HUES64 (cell line): Measurements from ENCODE around the gene FBXW11.
"Not testable (repeated sequence)": the region's sequence is repeated elsewhere in the genome, so short reads cannot be mapped to it uniquely, and the experiment has no call there.

Experiments
- H3K27ac ChIP-seq: 2 replicates; pipeline ENCODE4 v1.7.0; 2013; ENCODE audit warnings: low read depth, low read length, inconsistent platforms
- H3K27me3 ChIP-seq: 2 replicates; pipeline ENCODE4 v1.6.1; 2013; ENCODE audit warnings: mild to moderate bottlenecking, low read length; ENCODE audit not compliant: insufficient read depth
- H3K36me3 ChIP-seq: 2 replicates; pipeline ENCODE4 v1.6.1; 2013; ENCODE audit warnings: mild to moderate bottlenecking, low read length; ENCODE audit not compliant: insufficient read depth
- H3K4me1 ChIP-seq: 2 replicates; pipeline ENCODE4 v1.6.1; 2013; ENCODE audit warnings: mild to moderate bottlenecking, low read length, moderate library complexity; ENCODE audit not compliant: insufficient read depth
- H3K4me3 ChIP-seq: 2 replicates; pipeline ENCODE4 v1.5.1; 2013; ENCODE audit warnings: mild to moderate bottlenecking, low read length, moderate library complexity
- H3K9ac ChIP-seq: 2 replicates; pipeline ENCODE4 v1.6.1; 2013; ENCODE audit warnings: mild to moderate bottlenecking, low read depth, low read length
- H3K9me3 ChIP-seq: 2 replicates; pipeline ENCODE4 v1.6.1; 2013; ENCODE audit warnings: low read depth, low read length; ENCODE audit not compliant: insufficient read depth
- WGBS: fragments of 150-250, 120-280 bp; methylation state at CpG from one replicate; pipeline ENCODE4 v1.1.7; 2013; ENCODE audit warnings: missing lambda C conversion rate; 5-methylcytosine and 5-hydroxymethylcytosine counted together

The FBXW11 gene

DNA sequence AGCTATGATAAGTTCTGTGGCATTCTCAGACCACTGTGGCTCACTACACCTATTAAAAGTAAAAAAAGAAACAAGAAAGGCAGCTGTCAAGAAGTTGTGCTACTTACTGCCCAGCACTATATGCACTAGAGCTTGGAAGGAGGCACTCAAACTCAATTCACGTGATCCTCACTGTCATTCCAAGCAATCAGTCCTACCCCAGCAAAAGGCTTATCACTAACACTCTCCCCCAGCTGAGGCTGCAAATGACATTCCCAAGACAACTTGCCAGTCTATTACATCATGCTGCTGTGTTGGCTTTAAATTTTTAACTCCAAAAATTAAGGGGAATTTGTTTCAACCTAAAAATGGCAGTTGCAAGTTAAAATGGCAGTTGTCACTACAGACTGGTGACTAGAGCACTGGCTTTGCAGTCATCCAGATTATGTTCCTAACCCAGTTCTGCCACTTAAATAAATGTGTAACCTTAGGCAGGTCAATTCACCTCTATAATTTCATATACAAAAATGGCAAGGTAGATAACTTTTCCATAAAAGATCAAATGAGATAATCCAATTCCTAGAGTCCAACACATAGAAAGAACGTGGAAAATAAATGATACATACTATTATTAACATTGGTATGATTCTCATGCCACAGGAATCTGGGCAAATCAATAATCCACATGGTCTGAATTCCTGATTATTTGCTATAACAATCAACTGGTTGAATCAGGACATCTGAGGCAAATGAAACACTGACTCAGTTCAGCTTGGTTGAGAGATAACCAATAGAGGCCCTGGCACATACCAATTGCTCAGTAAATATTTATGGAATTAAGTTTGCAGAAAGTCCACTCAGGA, 52.4 kb downstream of the FBXW11 start:
- Histone ChIP-seq H3K4me3 (no peak overlapping the region), H3K27me3 (no peaks in the 10 kb centered on the region), H3K9ac (no peak overlapping the region), H3K27ac (no peak overlapping the region), H3K9me3 (no peaks in the 10 kb centered on the region), H3K4me1 (peaks cover 54% of the 10 kb centered on the region), H3K36me3 (no peaks in the 10 kb centered on the region)
- whole genome bisulfite sequencing: 78% methylated on average over 2 of the region's 2 CpGs

DNA sequence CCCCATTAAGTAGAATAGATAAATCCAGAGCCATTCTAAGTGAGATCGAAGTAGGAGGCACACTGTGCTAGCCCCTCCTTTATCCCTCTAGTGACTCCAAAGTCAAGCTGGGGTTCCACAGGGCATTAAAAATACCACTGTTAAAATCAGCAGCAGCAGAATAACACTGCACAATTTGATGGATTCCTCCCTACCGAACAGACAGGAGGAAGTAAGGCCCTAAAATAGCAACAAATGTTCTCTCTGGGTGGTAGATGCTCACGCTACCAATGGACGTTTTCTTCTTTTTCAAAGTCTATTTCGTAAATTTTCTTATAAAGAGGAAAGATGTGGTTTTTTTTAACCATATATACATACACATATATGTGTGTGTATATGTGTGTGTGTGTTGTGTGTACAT, 54.4 kb downstream of the FBXW11 start:
- H3K9ac ChIP-seq: no peak overlapping the region
- H3K27ac ChIP-seq: no peak overlapping the region
- WGBS: 89% methylated on average over 4 of the region's 5 CpGs
- no peak overlapping the region for H3K4me3 ChIP-seq
- no peaks in the 10 kb centered on the region for H3K27me3 ChIP-seq
- H3K9me3 ChIP-seq: no peaks in the 10 kb centered on the region
- H3K36me3 ChIP-seq: no peaks in the 10 kb centered on the region
- H3K4me1 ChIP-seq: peaks cover 39% of the 10 kb centered on the region

DNA sequence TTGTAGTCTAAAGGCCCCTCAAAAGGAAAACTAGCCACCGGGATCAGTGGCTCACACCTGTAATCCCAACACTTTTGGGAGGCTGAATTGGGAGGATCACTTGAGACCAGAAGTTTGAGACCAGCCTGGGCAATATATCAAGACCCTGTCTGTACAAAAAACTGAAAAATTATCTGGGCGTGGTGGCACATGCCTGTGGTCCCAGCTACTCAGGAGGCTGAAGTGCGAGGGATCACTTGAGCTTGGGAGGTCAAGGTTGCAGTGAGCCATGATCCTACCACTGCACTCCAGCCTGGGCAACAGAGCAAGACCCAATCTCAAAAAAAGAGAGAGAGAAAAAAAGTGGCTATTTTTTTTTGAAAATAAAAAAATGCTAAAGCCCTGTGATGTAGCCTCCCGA, 55.2 kb downstream of the FBXW11 start:
- Histone ChIP-seq H3K36me3 (no peaks in the 10 kb centered on the region), H3K9me3 (no peaks in the 10 kb centered on the region), H3K4me3 (no peak overlapping the region), H3K9ac (no peak overlapping the region), H3K27me3 (no peaks in the 10 kb centered on the region), H3K27ac (no peak overlapping the region), H3K4me1 (peaks cover 32% of the 10 kb centered on the region)
- 71% methylated on average over 4 of the region's 4 CpGs for WGBS

DNA sequence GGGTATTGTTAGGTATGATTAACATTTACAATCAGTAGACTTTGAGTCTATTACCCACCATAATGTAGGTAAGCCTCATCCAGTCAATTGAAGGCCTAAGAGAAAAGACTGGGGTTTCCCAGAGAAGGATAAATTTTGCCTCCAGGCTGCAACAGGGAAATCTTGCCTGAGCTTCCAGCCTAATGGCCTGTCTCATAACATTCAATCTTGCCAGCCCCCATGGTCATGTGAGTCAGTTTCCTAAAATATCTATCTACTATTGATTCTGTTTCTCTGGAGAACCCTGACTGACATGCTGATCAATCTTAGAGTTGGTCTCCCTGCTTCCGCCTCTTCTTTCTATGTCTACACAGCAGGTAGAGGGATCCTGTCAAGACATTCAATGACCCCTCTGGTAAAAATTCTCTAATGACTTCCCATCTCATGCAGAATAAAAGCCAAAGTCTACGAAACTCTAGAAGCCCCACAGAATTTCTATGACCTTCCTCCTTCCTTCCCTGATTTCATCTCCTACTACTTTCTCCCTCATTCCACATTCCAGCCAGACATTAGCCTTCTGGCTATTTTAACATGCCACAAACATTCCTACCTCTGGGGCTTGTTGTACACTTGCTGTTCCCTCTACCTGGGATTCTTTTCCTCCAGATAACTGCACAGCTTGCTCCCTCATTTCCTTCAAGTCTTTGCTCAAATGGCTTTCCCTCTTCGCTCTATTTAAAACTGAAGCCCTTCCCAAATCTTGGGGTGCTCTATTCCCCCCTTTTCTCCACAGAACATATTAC, 60.2 kb downstream of the FBXW11 start:
- Histone ChIP-seq H3K27ac (no peak overlapping the region), H3K9ac (no peak overlapping the region), H3K9me3 (no peaks in the 10 kb centered on the region), H3K4me1 (peaks cover 6% of the 10 kb centered on the region; the same call in 1 of the 2 replicates), H3K4me3 (no peak overlapping the region), H3K36me3 (no peaks in the 10 kb centered on the region), H3K27me3 (no peaks in the 10 kb centered on the region)
- 92% methylated on average over 3 of the region's 3 CpGs for WGBS

DNA sequence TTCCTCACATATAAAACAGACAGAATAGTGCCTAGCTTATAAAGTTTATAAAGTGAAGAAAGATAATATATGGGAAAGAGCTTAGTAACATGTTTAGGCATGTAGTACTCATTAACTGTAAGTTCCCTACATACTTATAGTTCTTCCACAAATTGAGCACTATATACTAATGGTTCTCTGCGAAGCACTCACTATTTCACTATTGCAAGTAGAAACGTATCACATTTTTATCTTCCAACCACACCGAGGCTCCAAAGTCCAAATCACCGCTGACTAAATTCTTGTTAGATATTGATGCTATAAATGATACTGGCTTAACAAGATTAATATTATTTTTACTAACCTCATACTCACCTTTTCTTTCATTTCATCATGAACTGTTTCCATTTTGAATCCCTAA, 61.0 kb downstream of the FBXW11 start:
- 91% methylated on average over 2 of the region's 4 CpGs for WGBS
- Histone ChIP-seq H3K27me3 (no peaks in the 10 kb centered on the region), H3K9me3 (no peaks in the 10 kb centered on the region), H3K4me1 (peaks cover 6% of the 10 kb centered on the region; the same call in 1 of the 2 replicates), H3K4me3 (no peak overlapping the region), H3K36me3 (no peaks in the 10 kb centered on the region), H3K9ac (no peak overlapping the region), H3K27ac (no peak overlapping the region)

DNA sequence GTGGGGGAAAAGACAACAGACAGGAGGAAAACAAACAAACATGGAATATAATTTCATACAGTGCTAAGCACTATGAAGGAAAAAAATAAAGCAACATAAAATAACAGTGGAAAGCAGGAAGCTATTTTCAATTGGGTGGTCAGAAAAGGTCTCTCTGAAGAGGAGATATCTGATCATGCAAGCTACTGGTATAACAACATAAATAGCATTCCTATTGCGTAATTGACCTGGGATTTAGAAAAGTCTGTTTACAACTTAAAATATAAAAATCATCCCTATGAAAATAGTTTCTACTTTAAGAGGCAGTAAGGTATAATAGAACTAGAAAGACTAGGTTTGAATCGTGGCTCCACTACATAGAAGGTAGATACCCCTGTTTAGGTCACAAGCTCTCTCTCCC, 61.4 kb downstream of the FBXW11 start:
- H3K27ac ChIP-seq: no peak overlapping the region
- 100% methylated on average over 1 of the region's 2 CpGs for WGBS

DNA sequence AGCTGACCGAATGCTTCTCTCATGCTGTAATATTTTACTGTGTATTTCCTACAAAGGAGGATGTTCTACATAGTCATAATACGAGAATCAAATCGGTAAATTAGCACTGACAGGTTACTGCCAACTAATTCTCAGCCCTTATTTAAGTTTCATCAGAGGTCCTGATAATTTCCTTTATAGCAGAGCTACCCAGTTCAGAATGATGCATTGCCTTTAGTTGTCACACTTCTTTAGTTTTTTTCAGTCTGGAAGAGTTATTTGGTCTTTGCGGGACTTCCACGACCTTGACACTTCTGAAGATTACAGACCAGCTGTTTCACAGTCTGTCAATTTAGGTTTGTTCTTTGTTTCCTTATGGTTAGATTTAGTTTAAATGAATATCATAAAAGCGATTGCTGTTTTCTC, 64.3 kb downstream of the FBXW11 start:
- H3K36me3 ChIP-seq, H3K27me3 ChIP-seq, H3K9ac ChIP-seq, H3K27ac ChIP-seq, H3K9me3 ChIP-seq, H3K4me3 ChIP-seq: not testable (repeated sequence)
- H3K4me1 ChIP-seq: peaks cover 12% of the 10 kb centered on the region; the same call in 1 of the 2 replicates
- WGBS: 100% methylated on average over 3 of the region's 6 CpGs

More for the DNA sequence above, 61.4 kb downstream of the FBXW11 start:
- no peaks in the 10 kb centered on the region for H3K27me3 ChIP-seq
- H3K9me3 ChIP-seq: no peaks in the 10 kb centered on the region
- H3K36me3 ChIP-seq: no peaks in the 10 kb centered on the region
- no peak overlapping the region for H3K9ac ChIP-seq
- no peak overlapping the region for H3K4me3 ChIP-seq
- peaks cover 10% of the 10 kb centered on the region; the same call in 1 of the 2 replicates for H3K4me1 ChIP-seq

DNA sequence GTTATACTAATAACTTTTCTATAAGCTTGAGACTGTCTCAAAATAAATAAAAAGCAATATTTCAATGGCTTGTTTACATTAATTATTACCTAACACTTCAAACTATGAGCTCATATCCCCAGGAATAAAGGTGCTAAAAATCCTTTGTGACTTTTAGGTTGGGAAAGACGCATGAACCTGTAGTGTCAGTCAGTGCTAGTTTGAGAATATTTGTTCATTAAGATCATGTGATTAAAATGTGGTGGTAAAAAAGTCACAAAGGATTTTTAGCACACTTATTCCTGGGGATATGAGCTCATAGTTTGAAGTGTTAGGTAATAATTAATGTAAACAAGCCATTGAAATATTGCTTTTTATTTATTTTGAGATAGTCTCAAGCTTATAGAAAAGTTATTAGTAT, 64.8 kb downstream of the FBXW11 start:
- H3K4me3 ChIP-seq, H3K36me3 ChIP-seq, H3K9me3 ChIP-seq, H3K27ac ChIP-seq, H3K27me3 ChIP-seq, H3K9ac ChIP-seq: not testable (repeated sequence)
- peaks cover 12% of the 10 kb centered on the region; the same call in 1 of the 2 replicates for H3K4me1 ChIP-seq
- WGBS: 81% methylated on average over 1 of the region's 1 CpG

DNA sequence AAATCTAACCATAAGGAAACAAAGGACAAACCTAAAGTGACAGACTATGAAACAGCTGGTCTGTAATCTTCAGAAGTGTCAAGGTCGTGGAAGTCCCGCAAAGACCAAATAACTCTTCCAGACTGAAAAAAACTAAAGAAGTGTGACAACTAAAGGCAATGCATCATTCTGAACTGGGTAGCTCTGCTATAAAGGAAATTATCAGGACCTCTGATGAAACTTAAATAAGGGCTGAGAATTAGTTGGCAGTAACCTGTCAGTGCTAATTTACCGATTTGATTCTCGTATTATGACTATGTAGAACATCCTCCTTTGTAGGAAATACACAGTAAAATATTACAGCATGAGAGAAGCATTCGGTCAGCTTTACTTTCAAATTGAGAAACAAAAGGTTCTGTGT, 65.2 kb downstream of the FBXW11 start:
- H3K27me3 ChIP-seq, H3K27ac ChIP-seq, H3K36me3 ChIP-seq, H3K4me3 ChIP-seq, H3K9me3 ChIP-seq, H3K9ac ChIP-seq: not testable (repeated sequence)
- WGBS: no CpG with 5 or more reads among the region's 5 CpGs
- H3K4me1 ChIP-seq: peaks cover 12% of the 10 kb centered on the region; the same call in 1 of the 2 replicates

DNA sequence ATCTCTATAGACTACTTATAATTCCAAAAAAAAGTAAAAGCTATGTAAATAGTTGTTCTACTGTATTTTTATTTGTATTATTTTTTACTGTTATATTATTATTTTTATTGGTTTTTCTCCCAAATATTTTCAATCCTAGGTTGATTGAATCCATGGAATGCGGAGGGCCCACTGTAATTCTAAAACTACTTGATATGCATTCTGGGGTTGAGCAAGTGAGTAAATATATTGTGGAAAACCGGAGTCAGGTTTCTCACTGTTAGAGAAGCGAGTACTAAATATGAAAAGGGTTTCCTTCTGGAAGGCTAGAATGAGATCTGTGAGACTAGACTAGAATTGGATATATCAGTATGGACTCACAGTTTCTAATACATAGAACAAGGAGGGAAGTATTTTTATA, 66.5 kb downstream of the FBXW11 start:
- H3K9ac ChIP-seq: no peak overlapping the region
- H3K27me3 ChIP-seq: no peaks in the 10 kb centered on the region
- WGBS: 96% methylated on average over 3 of the region's 3 CpGs
- no peak overlapping the region for H3K4me3 ChIP-seq
- H3K36me3 ChIP-seq: no peaks in the 10 kb centered on the region
- H3K9me3 ChIP-seq: no peaks in the 10 kb centered on the region
- H3K4me1 ChIP-seq: peaks cover 7% of the 10 kb centered on the region; the same call in 1 of the 2 replicates
- H3K27ac ChIP-seq: no peak overlapping the region

DNA sequence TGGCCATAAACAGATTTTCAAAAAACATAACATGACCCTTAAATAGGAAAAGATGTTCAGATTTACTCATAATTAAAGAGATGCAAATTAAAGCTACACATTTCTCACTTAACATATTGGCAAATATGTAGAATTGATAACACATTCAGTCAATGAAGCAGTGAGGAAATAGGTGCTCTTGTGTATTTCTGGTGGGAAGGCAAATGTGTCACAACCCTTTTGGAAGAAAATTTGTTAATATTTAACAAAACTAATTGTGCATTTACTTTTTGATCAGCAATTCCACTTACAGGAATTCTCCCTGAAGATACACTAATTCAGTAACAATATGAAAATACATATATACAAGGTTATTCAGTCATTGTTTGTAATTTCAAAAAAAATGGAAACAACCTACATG, 68.1 kb downstream of the FBXW11 start:
- Histone ChIP-seq H3K27me3 (no peaks in the 10 kb centered on the region), H3K9me3 (no peaks in the 10 kb centered on the region), H3K4me1 (peaks cover 5% of the 10 kb centered on the region; the same call in 1 of the 2 replicates), H3K9ac (no peak overlapping the region), H3K4me3 (no peak overlapping the region), H3K27ac (no peak overlapping the region), H3K36me3 (no peaks in the 10 kb centered on the region)
